ENCODE measurements around the gene USP54. TPM values are rescaled to one million over a fixed set of nuclear protein-coding genes. Genes with fewer than 3 reads are reported as not detected.

Gene USP54
- total and polyA plus RNA-seq, 9 of the 15 experiments (the other 6 are each of a cell fraction or from before 2014, with no cell fraction given): 3.8 to 40.1 (median 16.9) TPM

GRCh38 chr10:73495226-73495883 lies 95.8 kb downstream of the USP54 start (continued):
- TF ChIP-seq ZBTB26 (CRISPR knock-in tag; IDR thresholded peaks at IDR 0.05) (no peak), CLOCK (CRISPR knock-in tag; IDR thresholded peaks at IDR 0.05; ENCODE audit: borderline replicate concordance) (no peak), TSHZ1 (CRISPR knock-in tag; IDR thresholded peaks at IDR 0.05) (no peak), GABPB1 (CRISPR knock-in tag; IDR thresholded peaks at IDR 0.05) (peak; percentile 78), MTA1 (IDR thresholded peaks at IDR 0.05; ENCODE audit: borderline replicate concordance) (no peak), KDM1A (IDR thresholded peaks at IDR 0.05) (no peak), TBL1XR1 (IDR thresholded peaks at IDR 0.05; ENCODE audit: low read length in 2 of 2) (no peak; a peak in 1 of 4 replicates), NRF1 (conservative IDR thresholded peaks at IDR 0.05 in 1 of 2, IDR thresholded peaks at IDR 0.05 in 1 of 2) (peak; percentile 69 to 77), RCOR1 (IDR thresholded peaks at IDR 0.05; ENCODE audit: borderline replicate concordance in 1 of 2, low read depth in 2 of 2, low read length in 2 of 2) (no peak; a peak in 1 of 4 replicates), MYC (IDR thresholded peaks at IDR 0.05; ENCODE audit: low read depth, low read length) (peak; percentile 31; the same call in 1 of the 2 replicates), MYC (CRISPR knock-in tag; IDR thresholded peaks at IDR 0.05; ENCODE audit: borderline replicate concordance, low read depth) (peak; percentile 89; the same call in 1 of the 2 replicates), MITF (IDR thresholded peaks at IDR 0.05) (no peak), ZNF263 (CRISPR knock-in tag; IDR thresholded peaks at IDR 0.05; ENCODE audit: borderline replicate concordance) (no peak), ZNF518B (CRISPR knock-in tag; IDR thresholded peaks at IDR 0.05) (no peak)

Measured in K562 (cell line).